Ovary (tissue), 10 donors: ENCODE results near the gene CREB3L4. TPM values are rescaled to one million over a fixed set of nuclear protein-coding genes. Genes with fewer than 3 reads are reported as not detected.
A peak's percentile ranks its signal among the peaks of the same experiment; 100 is the strongest.

ENCODE experiments used
- DNase-seq, 5 donors: peaks; one replicate each; pipeline ENCODE4 v3.0.0-alpha.2; 2019 to 2020
- H3K27ac ChIP-seq, 2 donors: fragments of 200-600 bp; one replicate each; pipeline versions ENCODE4 v1.5.1 to v1.8.0; 2019 to 2022
- H3K27me3 ChIP-seq: fragments of 200-600 bp; one replicate; pipeline ENCODE4 v1.8.0; 2022
- H3K36me3 ChIP-seq: fragments of 200-600 bp; sonication (generic); one replicate; pipeline ENCODE4 v1.5.1; 2019
- H3K4me1 ChIP-seq: one replicate; pipeline ENCODE4 v1.8.1; 2013; ENCODE audit warnings: mild to moderate bottlenecking, moderate library complexity; ENCODE audit not compliant: insufficient read depth
- H3K4me3 ChIP-seq: fragments of 200-600 bp; sonication (generic); one replicate; pipeline ENCODE4 v1.5.1; 2017
- H3K9me3 ChIP-seq, 2 donors: fragments of 200-600 bp in 1 of 2; sonication (generic) in 1 of 2; one replicate each; pipeline versions ENCODE4 v1.5.1 to v1.8.1; 2013 to 2019; ENCODE audit warnings: mild to moderate bottlenecking in 1 of 2, moderate library complexity in 1 of 2
- EP300 ChIP-seq: sonication (generic); formaldehyde crosslinking; IDR thresholded peaks from one replicate; pipeline ENCODE4 v1.6.1; 2017; ENCODE audit warnings: antibody characterized with exemption
- POLR2A ChIP-seq: fragments of 450-650 bp; IDR thresholded peaks from one replicate; pipeline ENCODE4 v1.6.1; 2017; ENCODE audit warnings: antibody characterized with exemption, mild to moderate bottlenecking, moderate library complexity
- WGBS, 3 donors: extraction: QIAGEN DNeasy Blood & Tissue Kit in 1 of 3; methylation state at CpG; one replicate each; pipeline versions ENCODE4 v1.1.5 to v1.1.7; 2013 to 2017; 5-methylcytosine and 5-hydroxymethylcytosine counted together
- intact Hi-C, 4 donors: fragments of 100-400 bp; cut with DNase I; formaldehyde crosslinking; loops; one replicate each; pipeline versions ENCODE4 v1.11.0 to v1.15.1; 2022 to 2023
- long read RNA-seq, 3 donors: library from polyadenylated mRNA in 2 of 3; unstranded in 2 of 3; transcript quantifications; one replicate each; pipeline ENCODE4 v2.0.0 and lab custom pipeline, GENCODE V29; 2021 to 2026
- polyA plus RNA-seq, 2 donors: library from polyadenylated mRNA; stranded (reverse); fragments of 200-250 nt in 1 of 2; fragments of 350-450 nt in 1 of 2; fragmentation: Illumina TruSeq in 1 of 2; extraction: RNeasy Lipid Tissue Mini Kit (QIAGEN cat#74804) in 1 of 2; gene quantifications; one replicate each; pipeline ENCODE4 v1.2.3, GENCODE V29; 2013 to 2014
- total RNA-seq, 7 donors: library from RNA; depleted of rRNA in 2 of 7; stranded (reverse); fragments of >200 nt in 2 of 7; fragmentation: NEBNext Ultra II Directional in 3 of 7; extraction: Animal tissue kit (Norgen Biotek cat#: 25700) in 3 of 7; gene quantifications; one replicate each; pipeline versions ENCODE4 v1.1.0 to v1.2.4, GENCODE V29; 2016 to 2023
- TF ChIP-seq, protein P1 (sequence below), 3 donors: fragments of 450-650 bp in 2 of 3; fragments of 200-600 bp in 1 of 3; IDR thresholded peaks; one replicate each; pipeline versions ENCODE4 v1.5.1 to v1.8.0; 2016 to 2022; ENCODE audit warnings: antibody characterized with exemption in 3 of 3, mild to moderate bottlenecking in 1 of 3
- donor health status: DM: no; HTN: no; CAD: no; lungs with moderate emphysema.
- donor health status: DM: no; HTN: no; CAD: no.
- donor health status: Bipolar disorder and iron deficiency.
- donor health status: DM: yes; HTN: yes; CAD: no.
- donor health status: DM: no; HTN: no; CAD: no.
- donor health status: DM: yes; HTN: yes; CAD: no.

The CREB3L4 gene, protein sequence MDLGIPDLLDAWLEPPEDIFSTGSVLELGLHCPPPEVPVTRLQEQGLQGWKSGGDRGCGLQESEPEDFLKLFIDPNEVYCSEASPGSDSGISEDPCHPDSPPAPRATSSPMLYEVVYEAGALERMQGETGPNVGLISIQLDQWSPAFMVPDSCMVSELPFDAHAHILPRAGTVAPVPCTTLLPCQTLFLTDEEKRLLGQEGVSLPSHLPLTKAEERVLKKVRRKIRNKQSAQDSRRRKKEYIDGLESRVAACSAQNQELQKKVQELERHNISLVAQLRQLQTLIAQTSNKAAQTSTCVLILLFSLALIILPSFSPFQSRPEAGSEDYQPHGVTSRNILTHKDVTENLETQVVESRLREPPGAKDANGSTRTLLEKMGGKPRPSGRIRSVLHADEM
- total RNA-seq: 10 to 100 TPM; 10.5 to 24.9 (median 14.9) TPM
- 10 to 100 TPM; 17.6 to 27.2 TPM for polyA plus RNA-seq
- long read RNA-seq, donor 1, transcript CREB3L4-205 (10 exons, 1,752 nt): major isoform, 42 of 104 reads
- long read RNA-seq, donor 1, transcript CREB3L4-204 (10 exons, 1,557 nt): minor isoform, 6 of 104 reads
- long read RNA-seq, donor 1, partial matches to known transcripts: 4 of 104 reads
- long read RNA-seq, donor 1, other reads (novel, unspliced or antisense): 48 of 104 reads
- long read RNA-seq, donor 2, partial matches to known transcripts: 353 of 526 reads
- long read RNA-seq, donor 2, other reads (novel, unspliced or antisense): 168 of 526 reads
- long read RNA-seq, donor 3, transcript CREB3L4-205 (10 exons, 1,752 nt): major isoform, 11 of 37 reads
- long read RNA-seq, donor 3, partial matches to known transcripts: 5 of 37 reads
- long read RNA-seq, donor 3, other reads (novel, unspliced or antisense): 15 of 37 reads

DNA sequence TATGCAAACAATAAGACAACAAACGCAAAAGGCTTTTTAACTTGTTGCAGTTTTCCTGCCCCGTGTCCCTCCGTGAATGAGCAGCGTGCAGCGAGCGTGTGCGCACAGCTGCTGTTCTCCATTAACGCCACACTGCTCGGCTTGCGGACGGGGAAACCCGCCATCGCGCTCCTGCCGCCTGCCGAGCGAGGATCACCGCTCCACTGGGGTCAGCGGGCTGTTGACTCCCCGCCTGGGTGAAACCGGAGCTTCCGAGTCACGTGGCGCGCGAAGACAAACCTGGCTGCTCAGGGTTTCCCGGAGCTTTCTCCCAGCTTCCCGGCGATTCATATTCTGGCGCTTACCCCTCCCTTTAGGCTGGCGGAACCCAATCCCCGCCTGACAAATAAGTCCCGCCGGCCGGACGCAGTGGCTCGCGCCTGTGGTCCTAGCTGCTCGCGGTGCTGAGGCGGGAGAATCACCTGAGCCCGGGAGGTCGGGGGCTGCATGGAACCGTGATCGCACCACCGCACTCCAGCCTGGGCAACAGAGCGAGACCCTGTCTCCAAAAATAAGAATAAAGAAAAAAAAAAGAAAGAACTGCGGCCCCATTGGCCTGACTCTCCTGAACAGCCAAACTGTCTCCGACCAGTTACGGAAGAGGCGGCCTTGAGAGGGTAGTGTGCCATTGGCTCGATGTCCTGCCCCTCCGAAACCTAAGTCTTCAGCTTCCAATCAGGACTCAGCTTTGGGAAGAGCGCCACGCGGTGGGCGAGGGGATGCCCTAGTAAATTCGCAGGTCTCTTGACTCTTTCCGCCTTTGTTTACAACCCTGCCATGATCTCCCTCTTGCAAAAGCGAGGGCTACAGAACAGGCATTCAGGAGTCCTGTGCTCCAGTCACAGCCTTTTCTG, at the start of gene CREB3L4:
Gene CREB3L4, plus strand, starts transcription at position 796 of the 893 bp plus-strand sequence. CDS start 624 bp downstream, outside the sequence.
- intact Hi-C loops: loop anchor here in 1 of 4 donors (10.0 kb wide), 1 partner anchor 413 kb away; no protein-coding TSS in a partner anchor
- Histone ChIP-seq H3K27me3 (no peaks in the 10 kb centered on the region), H3K9me3 (no peaks in the 10 kb centered on the region), H3K4me1 (peaks cover 11% of the 10 kb centered on the region), H3K27ac (peak within 1 kb of the TSS; percentile 78 to 90), H3K4me3 (peak within 1 kb of the TSS; percentile 69), H3K36me3 (no peaks in the 10 kb centered on the region)
- WGBS, 3 donors: 0 to 1% (median 0%) methylated on average over 48 to 60 of the region's 60 CpGs
- peak; percentile 90 to 94 (median 93) for DNase-seq
- TF ChIP-seq POLR2A (peak; percentile 66), EP300 (peak; percentile 74)
- TF ChIP-seq, protein P1, sequence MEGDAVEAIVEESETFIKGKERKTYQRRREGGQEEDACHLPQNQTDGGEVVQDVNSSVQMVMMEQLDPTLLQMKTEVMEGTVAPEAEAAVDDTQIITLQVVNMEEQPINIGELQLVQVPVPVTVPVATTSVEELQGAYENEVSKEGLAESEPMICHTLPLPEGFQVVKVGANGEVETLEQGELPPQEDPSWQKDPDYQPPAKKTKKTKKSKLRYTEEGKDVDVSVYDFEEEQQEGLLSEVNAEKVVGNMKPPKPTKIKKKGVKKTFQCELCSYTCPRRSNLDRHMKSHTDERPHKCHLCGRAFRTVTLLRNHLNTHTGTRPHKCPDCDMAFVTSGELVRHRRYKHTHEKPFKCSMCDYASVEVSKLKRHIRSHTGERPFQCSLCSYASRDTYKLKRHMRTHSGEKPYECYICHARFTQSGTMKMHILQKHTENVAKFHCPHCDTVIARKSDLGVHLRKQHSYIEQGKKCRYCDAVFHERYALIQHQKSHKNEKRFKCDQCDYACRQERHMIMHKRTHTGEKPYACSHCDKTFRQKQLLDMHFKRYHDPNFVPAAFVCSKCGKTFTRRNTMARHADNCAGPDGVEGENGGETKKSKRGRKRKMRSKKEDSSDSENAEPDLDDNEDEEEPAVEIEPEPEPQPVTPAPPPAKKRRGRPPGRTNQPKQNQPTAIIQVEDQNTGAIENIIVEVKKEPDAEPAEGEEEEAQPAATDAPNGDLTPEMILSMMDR (IDR thresholded peaks at IDR 0.05): peak; percentile 31 to 48 (median 46)

DNA sequence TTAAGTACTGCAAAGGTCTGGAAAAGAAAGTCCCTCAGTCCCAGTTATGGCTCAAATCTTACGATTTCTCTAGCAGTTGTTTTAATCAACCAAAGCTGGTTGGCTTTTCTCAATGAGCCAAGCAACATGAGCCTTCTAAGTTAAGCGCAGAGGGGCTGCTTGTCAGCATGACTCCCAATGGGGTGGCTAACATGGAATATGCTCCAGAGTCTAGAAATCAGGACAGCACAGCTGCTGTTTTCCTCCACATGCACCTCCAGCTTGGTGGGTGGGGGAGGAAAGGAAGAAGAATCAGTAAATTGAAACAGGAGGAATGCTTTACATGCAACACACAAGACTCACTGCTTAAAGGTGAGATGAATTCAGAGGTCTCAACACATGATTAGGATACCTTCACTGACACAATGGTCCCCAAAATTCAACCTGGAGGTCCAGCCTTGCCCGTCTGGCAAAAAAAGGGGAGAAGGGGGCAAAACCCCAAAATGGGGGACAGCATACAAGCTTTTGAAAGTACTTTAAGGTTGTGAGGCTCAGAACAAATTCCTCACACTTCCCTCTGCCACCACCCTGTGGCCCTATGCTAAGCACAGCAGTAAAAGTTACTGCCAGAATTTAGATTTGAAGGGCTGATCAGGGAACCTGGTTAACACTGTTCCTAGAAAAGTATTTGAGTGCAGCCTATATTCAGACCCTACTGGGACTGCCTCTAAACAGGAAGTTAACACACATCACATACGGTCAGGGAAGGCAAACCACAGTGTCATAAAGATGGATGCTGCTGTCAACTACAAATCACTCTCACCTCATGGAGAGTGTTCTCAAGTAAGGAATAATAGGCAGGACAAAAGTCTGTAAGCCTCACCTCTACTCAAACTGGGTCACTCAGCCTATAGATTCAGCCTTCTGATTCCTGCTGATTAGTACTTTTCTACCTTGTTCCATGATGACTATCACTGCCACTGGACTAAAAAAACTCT, 47.5 kb upstream of the CREB3L4 start:
- no peak overlapping the region for H3K4me3 ChIP-seq
- TF ChIP-seq, protein P1 (IDR thresholded peaks at IDR 0.05): no peak
- TF ChIP-seq POLR2A (no peak), EP300 (no peak)
- 38 to 48% (median 38%) methylated on average over 4 of the region's 4 CpGs for WGBS, 3 donors
- no peaks in the 10 kb centered on the region for H3K9me3 ChIP-seq
- no peaks in the 10 kb centered on the region for H3K27me3 ChIP-seq
- peaks cover 1% of the 10 kb centered on the region for H3K4me1 ChIP-seq
- H3K27ac ChIP-seq: no peak overlapping the region
- intact Hi-C loops: no loop called here
- peak in 1 of 5 donors; percentile 11 for DNase-seq
- no peaks in the 10 kb centered on the region for H3K36me3 ChIP-seq

DNA sequence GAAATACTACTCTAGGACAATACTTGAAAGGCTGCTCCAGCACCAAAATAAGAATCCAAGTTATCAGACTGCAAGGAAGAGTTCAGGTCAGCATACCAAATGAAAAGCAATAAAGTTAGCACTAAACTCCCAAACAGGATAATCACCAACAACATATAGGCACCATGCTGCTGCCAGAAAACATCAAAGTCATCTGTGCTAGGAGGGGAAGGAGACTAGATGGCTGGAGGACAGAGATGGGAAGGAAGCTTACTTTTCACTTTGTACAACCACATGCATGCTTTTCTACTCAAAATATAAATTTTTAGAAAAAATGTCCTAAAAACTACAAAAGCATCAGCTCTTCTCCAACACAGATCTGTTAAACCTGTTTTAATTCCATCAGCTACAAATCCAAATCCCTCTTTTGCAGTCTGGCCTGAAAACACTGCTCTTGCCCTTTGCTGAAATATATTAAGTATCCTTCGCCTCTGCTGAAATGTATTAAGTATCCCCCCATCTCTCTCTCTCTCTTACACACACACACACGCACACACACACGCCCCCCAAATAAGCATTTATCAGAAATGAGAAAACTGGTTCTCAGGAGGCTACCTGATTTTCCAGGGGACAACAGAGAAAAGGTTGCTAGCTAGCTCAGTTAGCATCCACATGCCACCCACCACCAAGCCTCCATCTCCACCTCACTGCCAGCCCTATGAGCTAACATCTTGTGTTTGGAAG, 46.5 kb upstream of the CREB3L4 start:
- Histone ChIP-seq H3K27me3 (no peaks in the 10 kb centered on the region), H3K4me1 (peaks cover 1% of the 10 kb centered on the region), H3K36me3 (no peaks in the 10 kb centered on the region), H3K27ac (no peak overlapping the region), H3K9me3 (no peaks in the 10 kb centered on the region), H3K4me3 (peak overlapping the region; percentile 96)
- no peak for TF ChIP-seq EP300
- TF ChIP-seq POLR2A: no peak
- TF ChIP-seq, protein P1 (IDR thresholded peaks at IDR 0.05): no peak
- intact Hi-C loops: no loop called here
- WGBS, 3 donors: 16 to 23% (median 20%) methylated on average over 3 of the region's 3 CpGs
- DNase-seq: no peak
